ENCODE measurements around the gene CDK6. TPM values are rescaled to one million over a fixed set of nuclear protein-coding genes. Genes with fewer than 3 reads are reported as not detected.

The CDK6 gene
- total RNA-seq, 4 donors from 2014 or later = 58.1 to 79.1 (median 68.3) TPM

DNA sequence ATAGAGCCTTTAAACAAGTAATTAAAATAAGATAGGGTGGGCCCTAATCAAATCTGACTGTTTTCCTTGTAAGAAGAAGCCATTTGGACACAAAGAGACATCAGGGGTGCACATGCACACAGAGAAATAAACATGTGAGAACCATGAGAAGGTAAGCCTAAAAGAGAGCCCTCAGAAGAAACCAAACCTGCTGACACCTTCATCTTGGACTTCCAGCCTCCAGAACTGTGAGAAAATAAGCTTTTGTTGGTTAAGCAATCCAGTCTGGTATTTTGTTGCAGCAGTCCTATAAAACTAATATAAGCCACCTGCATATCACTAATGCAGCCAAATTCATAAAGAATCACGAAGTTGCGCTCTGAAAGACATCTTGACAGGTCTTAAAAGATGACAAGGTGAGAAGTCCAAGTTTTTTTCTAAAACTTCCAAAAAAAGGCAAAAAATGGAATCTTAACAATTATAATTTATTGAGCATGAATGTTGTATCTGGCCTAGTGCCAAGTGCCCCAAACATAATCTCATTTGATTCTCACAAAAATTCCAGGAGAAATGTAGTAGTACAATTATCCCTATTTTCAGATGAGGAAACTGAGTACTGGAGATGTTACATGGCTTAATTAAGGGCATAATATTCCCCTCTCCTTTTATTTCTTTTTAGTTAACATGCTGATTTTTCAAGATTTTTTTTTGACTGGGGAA lies 211.9 kb downstream of the CDK6 start:
- Histone ChIP-seq H3K27me3 (no peaks in the 10 kb centered on the region), H3K27ac (no peak overlapping the region), H3K9me3 (no peaks in the 10 kb centered on the region), H3K4me3 (no peak overlapping the region), H3K36me3 (peaks cover 7% of the 10 kb centered on the region), H3K4me1 (peaks cover 19% of the 10 kb centered on the region)
- no peak for DNase-seq (ENCODE audit: low spot score in 2 of 2)
- TF ChIP-seq, protein P1, sequence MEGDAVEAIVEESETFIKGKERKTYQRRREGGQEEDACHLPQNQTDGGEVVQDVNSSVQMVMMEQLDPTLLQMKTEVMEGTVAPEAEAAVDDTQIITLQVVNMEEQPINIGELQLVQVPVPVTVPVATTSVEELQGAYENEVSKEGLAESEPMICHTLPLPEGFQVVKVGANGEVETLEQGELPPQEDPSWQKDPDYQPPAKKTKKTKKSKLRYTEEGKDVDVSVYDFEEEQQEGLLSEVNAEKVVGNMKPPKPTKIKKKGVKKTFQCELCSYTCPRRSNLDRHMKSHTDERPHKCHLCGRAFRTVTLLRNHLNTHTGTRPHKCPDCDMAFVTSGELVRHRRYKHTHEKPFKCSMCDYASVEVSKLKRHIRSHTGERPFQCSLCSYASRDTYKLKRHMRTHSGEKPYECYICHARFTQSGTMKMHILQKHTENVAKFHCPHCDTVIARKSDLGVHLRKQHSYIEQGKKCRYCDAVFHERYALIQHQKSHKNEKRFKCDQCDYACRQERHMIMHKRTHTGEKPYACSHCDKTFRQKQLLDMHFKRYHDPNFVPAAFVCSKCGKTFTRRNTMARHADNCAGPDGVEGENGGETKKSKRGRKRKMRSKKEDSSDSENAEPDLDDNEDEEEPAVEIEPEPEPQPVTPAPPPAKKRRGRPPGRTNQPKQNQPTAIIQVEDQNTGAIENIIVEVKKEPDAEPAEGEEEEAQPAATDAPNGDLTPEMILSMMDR (IDR thresholded peaks at IDR 0.05) = no peak
- TF ChIP-seq POLR2AphosphoS5 (IDR thresholded peaks at IDR 0.05) (no peak), EP300 (IDR thresholded peaks at IDR 0.05) (no peak), POLR2A (IDR thresholded peaks at IDR 0.05) (no peak)
- 98% methylated on average over 2 of the region's 2 CpGs for WGBS

DNA sequence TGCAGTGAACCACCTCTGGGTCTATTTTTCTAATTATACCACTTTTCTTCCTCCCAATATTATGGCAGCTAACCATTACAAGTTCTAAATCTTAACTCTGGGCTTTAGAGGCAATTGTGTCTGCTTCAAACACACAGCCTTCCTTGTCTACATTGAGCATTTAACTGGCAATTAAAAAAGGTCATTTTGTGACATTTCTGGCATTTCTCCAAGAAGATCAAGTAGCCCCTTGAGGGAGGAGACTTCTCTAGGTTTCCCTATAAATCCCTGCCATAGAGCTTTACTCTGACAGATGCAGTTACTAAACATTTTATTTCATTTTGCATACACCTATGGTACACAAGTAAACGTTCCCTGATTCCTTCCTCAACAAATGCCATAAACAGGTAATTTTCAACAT lies 212.8 kb downstream of the CDK6 start:
- no peak for DNase-seq (ENCODE audit: low spot score in 2 of 2)
- Histone ChIP-seq H3K4me1 (peaks cover 19% of the 10 kb centered on the region), H3K27me3 (no peaks in the 10 kb centered on the region), H3K9me3 (no peaks in the 10 kb centered on the region), H3K4me3 (no peak overlapping the region), H3K27ac (no peak overlapping the region), H3K36me3 (peaks cover 4% of the 10 kb centered on the region)
- no peak for TF ChIP-seq POLR2AphosphoS5 (IDR thresholded peaks at IDR 0.05)
- no peak for TF ChIP-seq POLR2A (IDR thresholded peaks at IDR 0.05)
- TF ChIP-seq, protein P1 (IDR thresholded peaks at IDR 0.05) = no peak
- TF ChIP-seq EP300 (IDR thresholded peaks at IDR 0.05) = no peak
- WGBS = 98% methylated on average over 1 of the region's 1 CpG

DNA sequence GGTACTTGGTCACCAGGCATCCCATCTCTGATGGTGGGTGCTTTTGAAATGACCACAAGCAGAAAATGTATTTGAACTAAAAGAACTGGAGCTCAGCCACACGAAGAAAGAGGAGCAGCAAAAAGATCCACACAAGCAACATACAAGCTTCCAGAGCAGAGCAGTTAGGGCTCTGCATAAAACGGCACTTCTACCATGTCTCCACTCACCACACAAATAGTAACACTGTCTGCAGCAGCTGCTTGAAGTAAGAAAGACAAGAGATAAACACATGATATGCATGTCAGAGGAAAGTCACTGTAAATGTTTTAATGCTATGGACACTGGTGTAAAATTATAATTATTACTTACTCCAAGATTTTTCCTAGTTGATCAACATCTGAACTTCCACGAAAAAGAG lies 213.7 kb downstream of the CDK6 start:
- Histone ChIP-seq H3K9me3 (no peaks in the 10 kb centered on the region), H3K27ac (no peak overlapping the region), H3K4me3 (no peak overlapping the region), H3K27me3 (no peaks in the 10 kb centered on the region), H3K36me3 (peaks cover 4% of the 10 kb centered on the region), H3K4me1 (peaks cover 19% of the 10 kb centered on the region)
- no peak for DNase-seq (ENCODE audit: low spot score in 2 of 2)
- TF ChIP-seq, protein P1 (IDR thresholded peaks at IDR 0.05) = no peak
- TF ChIP-seq POLR2A (IDR thresholded peaks at IDR 0.05) (no peak), POLR2AphosphoS5 (IDR thresholded peaks at IDR 0.05) (no peak)
- 85% methylated on average over 3 of the region's 3 CpGs for WGBS

DNA sequence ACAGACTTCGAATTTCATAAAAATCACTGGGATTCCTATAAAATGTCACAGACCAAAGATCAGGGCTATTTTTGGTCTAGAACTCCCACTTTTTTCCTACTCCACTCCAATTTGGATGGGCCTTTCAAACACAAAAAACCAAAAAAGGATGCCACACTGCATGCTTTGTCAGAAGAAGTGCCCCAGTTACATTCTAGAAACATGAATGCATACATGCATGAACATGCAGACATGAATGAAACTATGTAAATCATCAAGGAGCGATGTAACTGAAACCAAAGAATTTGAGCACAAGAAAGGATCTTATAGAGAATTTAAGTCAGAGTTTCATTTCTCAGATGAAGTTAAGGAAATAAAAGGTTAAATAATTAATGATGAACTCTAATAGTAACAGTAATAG lies 214.3 kb downstream of the CDK6 start:
- H3K27ac ChIP-seq = peak overlapping the region; percentile 59
- no peak for DNase-seq (ENCODE audit: low spot score in 2 of 2)

DNA sequence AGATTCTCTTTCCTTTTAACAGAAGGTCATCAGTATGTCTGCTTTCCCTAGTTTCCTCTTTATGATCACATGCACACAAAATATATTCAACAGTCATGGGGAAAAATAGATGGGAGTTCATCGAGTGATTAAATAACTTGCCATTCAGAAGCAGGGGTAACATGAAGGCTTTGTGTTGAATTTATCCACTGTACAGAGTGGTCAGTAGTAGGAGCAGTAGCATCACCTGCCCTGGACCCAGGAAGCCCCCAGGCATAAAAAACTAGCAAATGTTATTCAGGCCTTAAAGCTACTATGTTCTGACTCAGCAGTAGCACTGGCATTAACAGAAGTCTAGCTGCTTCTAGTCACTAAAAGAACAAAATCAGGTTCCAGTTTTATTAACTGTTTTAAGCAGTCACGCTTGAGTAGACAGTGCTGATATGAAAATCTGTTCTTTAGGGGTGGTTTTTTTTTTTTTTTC lies 214.8 kb downstream of the CDK6 start:
- Histone ChIP-seq H3K9me3 (no peaks in the 10 kb centered on the region), H3K27ac (peak overlapping the region; percentile 59), H3K4me1 (peaks cover 19% of the 10 kb centered on the region), H3K27me3 (no peaks in the 10 kb centered on the region), H3K36me3 (peaks cover 14% of the 10 kb centered on the region), H3K4me3 (no peak overlapping the region)
- WGBS = 60% methylated on average over 2 of the region's 2 CpGs
- no peak for DNase-seq (ENCODE audit: low spot score in 2 of 2)
- TF ChIP-seq POLR2AphosphoS5 (IDR thresholded peaks at IDR 0.05) (no peak), POLR2A (IDR thresholded peaks at IDR 0.05) (no peak), EP300 (IDR thresholded peaks at IDR 0.05) (no peak)
- TF ChIP-seq, protein P1 (IDR thresholded peaks at IDR 0.05) = no peak

More for the DNA sequence above, 214.3 kb downstream of the CDK6 start:
- Histone ChIP-seq H3K4me3 (no peak overlapping the region), H3K9me3 (no peaks in the 10 kb centered on the region), H3K27me3 (no peaks in the 10 kb centered on the region), H3K36me3 (peaks cover 10% of the 10 kb centered on the region), H3K4me1 (peaks cover 19% of the 10 kb centered on the region)
- 50% methylated on average over 2 of the region's 2 CpGs for WGBS
- TF ChIP-seq POLR2A (IDR thresholded peaks at IDR 0.05) = no peak
- no peak for TF ChIP-seq EP300 (IDR thresholded peaks at IDR 0.05)
- TF ChIP-seq, protein P1 (IDR thresholded peaks at IDR 0.05) = no peak
- TF ChIP-seq POLR2AphosphoS5 (IDR thresholded peaks at IDR 0.05) = no peak
